Lung microvascular endothelial cell (primary cell): ENCODE results near the gene KCTD10. TPM values are rescaled to one million over a fixed set of nuclear protein-coding genes. Genes with fewer than 3 reads are reported as not detected.
A peak's percentile ranks its signal among the peaks of the same experiment; 100 is the strongest.
"Not testable (repeated sequence)": the region's sequence is repeated elsewhere in the genome, so short reads cannot be mapped to it uniquely, and the experiment has no call there.

ENCODE experiments used
- DNase-seq, 2 donors: peaks; one replicate each; pipeline versions ENCODE4 v3.0.0 to v3.0.0-alpha.2; 2010; ENCODE audit warnings: low read depth in 2 of 2
- total RNA-seq: library from RNA; depleted of rRNA; stranded (reverse); fragments of >200 nt; gene quantifications from 2 replicates; pipeline ENCODE4 v1.2.1, GENCODE V29; 2014

Gene KCTD10
- total RNA-seq, 1 donor from 2014 or later: 65.7 TPM

GRCh38 chr12:109473526-109474270 lies 3.4 kb downstream of the KCTD10 start:
- DNase-seq: not testable (repeated sequence)

- no peak for DNase-seq
These were observed 4.1 kb downstream of the KCTD10 start for GRCh38 chr12:109473006-109473405.

- peak in 1 of 2 donors; percentile 50 for DNase-seq
These were observed 7.6 kb downstream of the KCTD10 start for GRCh38 chr12:109469517-109469916.

- peak in 1 of 2 donors; percentile 36 for DNase-seq
These were observed 9.0 kb downstream of the KCTD10 start for GRCh38 chr12:109467978-109468676.

GRCh38 chr12:109466821-109467220 lies 10.3 kb downstream of the KCTD10 start:
- no peak for DNase-seq

GRCh38 chr12:109466305-109466704 lies 10.8 kb downstream of the KCTD10 start:
- DNase-seq: no peak

- DNase-seq: peak in 1 of 2 donors; percentile 36
These were observed 12.3 kb downstream of the KCTD10 start for GRCh38 chr12:109464642-109465351.

GRCh38 chr12:109463756-109464155 lies 13.3 kb downstream of the KCTD10 start:
- DNase-seq: peak; percentile 13 to 19

- DNase-seq: peak; percentile 57 to 98
These were observed 14.0 kb downstream of the KCTD10 start for GRCh38 chr12:109462868-109463692.

GRCh38 chr12:109461846-109462756 lies 15.0 kb downstream of the KCTD10 start:
- peak; percentile 69 to 79 for DNase-seq

GRCh38 chr12:109461049-109461845 lies 15.9 kb downstream of the KCTD10 start:
- DNase-seq: peak; percentile 10 to 87

GRCh38 chr12:109460538-109460937 lies 16.6 kb downstream of the KCTD10 start:
- no peak for DNase-seq

- DNase-seq: peak in 1 of 2 donors; percentile 16
These were observed 17.9 kb downstream of the KCTD10 start for GRCh38 chr12:109459247-109459646.

GRCh38 chr12:109458771-109459208 lies 18.3 kb downstream of the KCTD10 start:
- peak; percentile 48 to 66 for DNase-seq

- peak; percentile 77 to 79 for DNase-seq
These were observed 19.0 kb downstream of the KCTD10 start for GRCh38 chr12:109458086-109458485.

GRCh38 chr12:109455706-109456105 lies 21.4 kb downstream of the KCTD10 start:
- DNase-seq: no peak

- DNase-seq: no peak
These were observed 24.6 kb downstream of the KCTD10 start for GRCh38 chr12:109452489-109452888.

- DNase-seq: peak in 1 of 2 donors; percentile 18
These were observed 25.7 kb downstream of the KCTD10 start for GRCh38 chr12:109451400-109451799.

- peak in 1 of 2 donors; percentile 16 for DNase-seq
These were observed 26.1 kb downstream of the KCTD10 start for GRCh38 chr12:109450980-109451379.
